HL-60 (cell line): ENCODE results near the gene KLRC3.
"Not testable (repeated sequence)": the region's sequence is repeated elsewhere in the genome, so short reads cannot be mapped to it uniquely, and the experiment has no call there.

Experiments
- DNase-seq, 2 experiments: peaks; one replicate each; pipeline ENCODE4 v3.0.0-alpha.2; 2010 to 2020; ENCODE audit warnings: low read depth in 1 of 2, low spot score in 1 of 2
- H3K27ac ChIP-seq: fragments of 250-450 bp; sonication (Bioruptor Pico); replicated peaks from 2 replicates; pipeline ENCODE4 v1.5.1; 2020; ENCODE audit warnings: mild to moderate bottlenecking, moderate library complexity
- H3K27me3 ChIP-seq: fragments of 250-450 bp; sonication (Bioruptor Pico); 2 replicates; pipeline ENCODE4 v1.5.1; 2021; ENCODE audit warnings: mild to moderate bottlenecking, moderate library complexity; ENCODE audit not compliant: insufficient read depth, poor library complexity, severe bottlenecking
- H3K4me3 ChIP-seq: replicated peaks from 2 replicates; pipeline ENCODE4 v1.5.1; 2011; ENCODE audit warnings: mild to moderate bottlenecking, control low read depth, low read length; ENCODE audit not compliant: insufficient read depth
- CTCF ChIP-seq: IDR thresholded peaks from one replicate; pipeline ENCODE4 v1.5.1; 2011; ENCODE audit warnings: low read length, control low read depth, inconsistent platforms; ENCODE audit not compliant: insufficient read depth
- GABPA ChIP-seq: IDR thresholded peaks from 2 replicates; pipeline ENCODE4 v1.6.1; 2012; ENCODE audit warnings: low read depth
- POLR2AphosphoS5 ChIP-seq: IDR thresholded peaks from 2 replicates; pipeline ENCODE4 v1.6.1; 2012; ENCODE audit warnings: low read depth
- REST ChIP-seq: IDR thresholded peaks from 2 replicates; pipeline ENCODE4 v1.6.1; 2012; ENCODE audit warnings: low read depth; ENCODE audit not compliant: insufficient replicate concordance
- SPI1 ChIP-seq: IDR thresholded peaks from 2 replicates; pipeline ENCODE4 v1.6.1; 2012; ENCODE audit warnings: low read depth, mild to moderate bottlenecking, borderline replicate concordance

The KLRC3 gene

GRCh38 chr12:10384191-10384590, 36.2 kb downstream of the KLRC3 start:
- no peak for DNase-seq
- Histone ChIP-seq H3K4me3 (no peak overlapping the region), H3K27me3 (no peaks in the 10 kb centered on the region), H3K27ac (no peak overlapping the region)
- no peak for TF ChIP-seq CTCF
- no peak for TF ChIP-seq GABPA
- TF ChIP-seq SPI1: no peak
- no peak for TF ChIP-seq POLR2AphosphoS5
- no peak for TF ChIP-seq REST

- TF ChIP-seq CTCF (no peak), GABPA (no peak), REST (no peak), POLR2AphosphoS5 (no peak), SPI1 (no peak)
- H3K27me3 ChIP-seq: no peaks in the 10 kb centered on the region
- H3K27ac ChIP-seq: no peak overlapping the region
- DNase-seq: no peak
- H3K4me3 ChIP-seq: no peak overlapping the region
These were observed 38.3 kb downstream of the KLRC3 start for GRCh38 chr12:10381928-10382628.

- not testable (repeated sequence) for DNase-seq, H3K4me3 ChIP-seq, H3K27me3 ChIP-seq, H3K27ac ChIP-seq
These were observed 41.7 kb downstream of the KLRC3 start for GRCh38 chr12:10378737-10379136.

GRCh38 chr12:10374624-10375018, 45.8 kb downstream of the KLRC3 start:
- H3K27me3 ChIP-seq: no peaks in the 10 kb centered on the region
- H3K4me3 ChIP-seq: no peak overlapping the region
- TF ChIP-seq POLR2AphosphoS5: no peak
- H3K27ac ChIP-seq: no peak overlapping the region
- no peak for DNase-seq

- DNase-seq: peak in 1 of 2 experiments; percentile 52
- Histone ChIP-seq H3K27me3 (no peaks in the 10 kb centered on the region), H3K27ac (peak overlapping the region; percentile 33), H3K4me3 (no peak overlapping the region)
- TF ChIP-seq REST: no peak
- TF ChIP-seq POLR2AphosphoS5: no peak
- TF ChIP-seq CTCF: no peak
- TF ChIP-seq GABPA: no peak
- no peak for TF ChIP-seq SPI1
These were observed 47.8 kb downstream of the KLRC3 start for GRCh38 chr12:10372559-10372958.

GRCh38 chr12:10371893-10372535, 48.4 kb downstream of the KLRC3 start:
- peak overlapping the region; percentile 33 for H3K27ac ChIP-seq
- DNase-seq: peak in 1 of 2 experiments; percentile 15
- not testable (repeated sequence) for H3K27me3 ChIP-seq, H3K4me3 ChIP-seq
